Choroid plexus epithelial cell (primary cell): ENCODE results near the gene ZFHX3.

Experiments
- DNase-seq: peaks from one replicate; pipeline ENCODE4 v3.0.0-alpha.2; 2010; ENCODE audit warnings: low read depth
- H3K4me3 ChIP-seq: 2 replicates; pipeline ENCODE4 v1.5.1; 2011; ENCODE audit warnings: low read depth, mild to moderate bottlenecking, control low read depth, low read length, moderate library complexity
- TF ChIP-seq, protein P1 (sequence below): conservative IDR thresholded peaks from 2 replicates; pipeline ENCODE4 v1.5.1; 2011; ENCODE audit warnings: low read depth, mild to moderate bottlenecking, control low read depth, inconsistent platforms, low read length, moderate library complexity

Gene ZFHX3

DNA sequence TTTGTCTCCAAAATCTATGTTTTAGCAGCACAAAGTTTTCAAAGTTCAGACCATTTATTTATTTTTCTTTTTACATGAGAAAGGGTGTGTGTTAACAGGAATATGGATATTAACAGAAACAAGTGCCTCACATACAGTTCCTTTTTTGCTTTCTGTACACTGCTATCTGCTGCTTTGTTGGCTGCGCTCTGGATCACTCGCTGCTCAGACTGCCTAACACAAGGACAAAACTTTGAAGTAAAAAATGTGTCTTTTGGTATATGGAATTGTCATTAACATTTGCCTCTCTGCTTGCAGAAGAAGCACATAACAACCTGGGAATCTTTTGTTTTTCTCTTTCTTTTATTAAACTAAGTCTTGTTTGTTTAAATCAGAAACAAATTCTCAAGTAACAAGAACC lies 262.8 kb downstream of the ZFHX3 start:
- no peak for DNase-seq
- no peak overlapping the region for H3K4me3 ChIP-seq

DNA sequence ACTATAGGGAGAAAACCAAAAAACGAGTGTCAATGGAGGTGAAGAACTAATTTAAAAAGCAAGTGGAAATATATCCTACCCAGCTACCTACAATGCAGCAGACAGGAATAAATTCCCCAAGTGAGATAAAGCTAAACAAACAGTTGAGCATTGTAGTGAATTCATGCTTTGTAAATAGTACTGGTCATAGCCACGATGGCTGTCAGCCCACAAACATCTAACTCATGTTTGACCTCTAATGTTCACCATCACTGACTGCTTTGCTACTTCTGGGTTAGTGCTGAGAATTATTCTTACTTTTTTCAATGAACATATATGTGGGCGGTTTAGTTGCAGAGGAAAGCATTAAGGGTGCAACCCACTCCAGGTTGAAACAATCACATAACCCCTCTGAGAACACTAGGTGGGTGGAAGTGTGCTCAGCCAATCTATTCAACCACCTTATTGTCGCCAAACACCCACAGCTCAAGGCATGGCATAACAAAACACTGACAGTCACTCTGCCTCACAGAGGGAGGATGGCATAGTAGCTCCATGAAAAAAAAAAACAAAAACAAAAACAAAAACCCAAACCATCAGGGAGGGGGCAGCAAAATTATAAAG lies 264.1 kb downstream of the ZFHX3 start:
- H3K4me3 ChIP-seq: no peak overlapping the region
- peak; percentile 71 for DNase-seq
- TF ChIP-seq, protein P1, sequence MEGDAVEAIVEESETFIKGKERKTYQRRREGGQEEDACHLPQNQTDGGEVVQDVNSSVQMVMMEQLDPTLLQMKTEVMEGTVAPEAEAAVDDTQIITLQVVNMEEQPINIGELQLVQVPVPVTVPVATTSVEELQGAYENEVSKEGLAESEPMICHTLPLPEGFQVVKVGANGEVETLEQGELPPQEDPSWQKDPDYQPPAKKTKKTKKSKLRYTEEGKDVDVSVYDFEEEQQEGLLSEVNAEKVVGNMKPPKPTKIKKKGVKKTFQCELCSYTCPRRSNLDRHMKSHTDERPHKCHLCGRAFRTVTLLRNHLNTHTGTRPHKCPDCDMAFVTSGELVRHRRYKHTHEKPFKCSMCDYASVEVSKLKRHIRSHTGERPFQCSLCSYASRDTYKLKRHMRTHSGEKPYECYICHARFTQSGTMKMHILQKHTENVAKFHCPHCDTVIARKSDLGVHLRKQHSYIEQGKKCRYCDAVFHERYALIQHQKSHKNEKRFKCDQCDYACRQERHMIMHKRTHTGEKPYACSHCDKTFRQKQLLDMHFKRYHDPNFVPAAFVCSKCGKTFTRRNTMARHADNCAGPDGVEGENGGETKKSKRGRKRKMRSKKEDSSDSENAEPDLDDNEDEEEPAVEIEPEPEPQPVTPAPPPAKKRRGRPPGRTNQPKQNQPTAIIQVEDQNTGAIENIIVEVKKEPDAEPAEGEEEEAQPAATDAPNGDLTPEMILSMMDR: no peak

More for the DNA sequence above, 262.8 kb downstream of the ZFHX3 start:
- TF ChIP-seq, protein P1: no peak

DNA sequence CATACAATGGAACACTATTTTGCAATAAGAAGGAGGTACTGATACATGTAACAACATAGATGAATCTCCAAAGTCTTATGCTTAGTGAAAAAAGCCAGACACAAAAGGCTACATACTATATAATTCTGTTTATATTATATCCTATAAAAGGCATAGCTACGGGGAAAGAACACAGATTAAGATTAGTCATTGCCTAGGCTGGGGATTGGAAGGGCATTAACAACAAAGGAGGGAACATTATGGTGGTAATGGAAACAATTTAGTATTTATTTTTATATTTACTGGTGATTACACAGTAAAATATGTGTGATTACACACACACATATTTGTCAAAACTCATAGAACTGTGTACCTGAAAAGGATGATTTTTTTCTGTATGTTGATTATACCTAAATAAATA lies 278.1 kb downstream of the ZFHX3 start:
- TF ChIP-seq, protein P1: no peak
- no peak overlapping the region for H3K4me3 ChIP-seq
- peak; percentile 21 for DNase-seq

DNA sequence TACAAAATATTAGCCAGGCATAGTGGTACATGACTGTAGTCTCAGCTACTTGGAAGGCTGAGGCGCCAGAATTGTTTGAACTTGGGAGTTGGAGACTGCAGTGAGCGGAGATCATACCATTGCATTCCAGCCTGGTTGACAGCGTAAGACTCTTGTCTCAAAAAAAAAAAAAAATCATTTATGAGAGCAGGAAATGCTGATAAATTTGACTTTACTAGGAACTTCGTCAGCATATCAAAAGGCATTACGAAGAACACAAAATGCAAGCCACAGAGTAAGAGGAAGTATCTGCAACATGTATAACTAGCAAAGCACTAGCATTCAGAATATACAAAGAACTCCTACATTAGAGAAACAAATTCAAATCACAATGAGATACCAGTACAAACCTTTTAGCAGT lies 279.3 kb downstream of the ZFHX3 start:
- H3K4me3 ChIP-seq: no peak overlapping the region
- no peak for DNase-seq
- TF ChIP-seq, protein P1: no peak

DNA sequence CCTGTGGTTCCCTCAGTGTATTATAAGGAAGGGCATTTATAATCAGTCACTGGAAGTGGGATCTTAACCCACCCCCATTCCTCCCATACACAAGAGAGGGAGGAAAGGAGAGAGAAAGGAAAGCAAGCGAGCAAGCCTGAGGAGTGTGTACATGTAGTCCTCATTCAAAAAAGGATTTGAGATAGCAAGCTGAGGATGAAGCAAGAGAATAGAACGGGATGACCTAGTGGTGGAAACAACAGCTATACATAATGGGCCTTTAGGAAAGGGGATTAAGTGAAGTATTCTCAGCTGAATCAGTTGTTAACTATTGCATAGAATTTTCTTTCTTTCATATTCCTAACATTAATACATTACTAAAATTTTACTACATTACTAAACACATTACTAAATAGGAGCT lies 281.4 kb downstream of the ZFHX3 start:
- H3K4me3 ChIP-seq: no peak overlapping the region
- DNase-seq: no peak
- TF ChIP-seq, protein P1: no peak

DNA sequence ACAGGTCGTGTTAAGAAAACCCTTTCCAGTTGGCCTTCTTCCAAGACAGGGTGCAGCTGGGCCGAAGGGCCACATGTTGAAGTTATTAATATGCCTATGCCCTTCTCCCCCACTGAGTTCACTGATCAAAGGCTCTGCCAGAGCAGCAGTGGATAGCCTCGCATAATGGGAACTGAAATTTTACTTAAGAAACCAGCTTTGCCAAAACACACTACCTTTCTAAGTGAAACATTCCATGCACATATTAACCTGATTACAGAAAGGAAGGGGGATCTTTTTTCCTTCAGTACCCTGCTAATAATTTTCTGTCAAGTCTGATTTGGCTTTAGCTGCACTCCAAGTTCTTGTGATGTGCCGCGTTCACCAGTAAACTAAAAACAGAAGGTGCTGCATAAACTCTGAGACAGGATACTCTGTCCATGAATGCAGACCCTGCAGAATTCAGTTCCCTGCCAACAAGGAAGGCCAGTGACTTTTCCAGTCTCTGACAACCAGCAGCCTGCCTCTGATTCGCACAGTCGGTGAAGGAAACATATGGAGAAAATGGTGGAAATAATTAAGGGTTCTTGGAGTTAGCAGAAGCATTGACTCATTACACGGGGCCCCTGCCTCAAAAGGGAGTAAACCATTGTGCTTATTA lies 283.8 kb downstream of the ZFHX3 start:
- TF ChIP-seq, protein P1: no peak
- H3K4me3 ChIP-seq: no peak overlapping the region
- no peak for DNase-seq

DNA sequence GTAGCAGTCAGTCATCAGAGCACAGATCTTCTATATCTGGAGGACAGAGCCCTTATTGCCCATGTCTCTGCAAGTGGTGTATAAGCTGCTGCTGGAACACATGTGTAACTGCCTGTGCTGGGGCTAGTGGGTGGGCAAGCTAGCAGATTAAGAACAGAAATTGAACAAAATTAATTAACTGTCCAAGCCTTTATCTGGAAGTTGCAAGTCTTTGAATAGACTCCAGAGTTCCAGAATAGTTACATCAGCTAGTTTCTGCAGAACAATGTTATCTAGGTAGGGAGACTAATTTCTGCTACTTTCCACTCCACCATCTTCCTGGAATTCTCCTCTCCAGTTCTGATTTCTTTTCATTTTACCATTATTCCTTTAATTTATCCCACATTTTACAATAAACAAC lies 287.3 kb downstream of the ZFHX3 start:
- TF ChIP-seq, protein P1: no peak

More for the DNA sequence above, 287.3 kb downstream of the ZFHX3 start:
- no peak overlapping the region for H3K4me3 ChIP-seq
- no peak for DNase-seq
